ENCODE data around the gene ZDHHC13. TPM values are rescaled to one million over a fixed set of nuclear protein-coding genes. Genes with fewer than 3 reads are reported as not detected.

Gene ZDHHC13
- total and polyA plus RNA-seq, 2 of the 4 experiments (the other 2 are of a cell fraction) = 7.2 to 15.1 TPM

DNA sequence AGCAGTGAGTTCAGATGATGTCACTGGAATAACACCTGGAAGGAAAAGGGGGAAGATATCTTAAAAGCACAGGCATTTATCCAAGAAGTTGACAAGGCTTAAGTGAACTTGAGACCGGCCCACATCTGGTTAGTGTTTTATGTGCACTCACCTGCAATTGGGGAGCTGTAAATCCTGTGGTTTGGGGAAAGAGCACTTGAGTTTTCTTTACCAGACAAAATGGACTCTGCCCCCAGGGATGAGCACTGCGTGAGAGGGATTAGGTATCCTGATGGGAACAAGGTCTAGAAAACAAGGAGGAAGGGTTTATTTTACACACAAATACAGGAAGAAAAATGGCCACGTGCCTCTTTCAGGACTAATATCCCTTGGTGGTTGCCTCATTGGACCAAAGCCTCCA, 108.6 kb downstream of the ZDHHC13 start:
- no peak for ATAC-seq (ENCODE audit: low read depth)

More for the DNA sequence above, 108.6 kb downstream of the ZDHHC13 start:
- H2BK5ac ChIP-seq (ENCODE audit: low read depth, low read length, poor library complexity, severe bottlenecking) = no peak overlapping the region
- H3K27me3 ChIP-seq (ENCODE audit: control insufficient read depth, insufficient read depth, low read length) = no peaks in the 10 kb centered on the region; the same call in 1 of the 2 replicates
- no peak overlapping the region for H3K27ac ChIP-seq (ENCODE audit: insufficient read depth, low read length)
- H2AK5ac ChIP-seq (ENCODE audit: low read depth, low read length) = no peak overlapping the region
- no peak overlapping the region for H4K91ac ChIP-seq (ENCODE audit: insufficient read depth, low read depth, low read length)
- H3K18ac ChIP-seq (ENCODE audit: low read depth, low read length) = no peak overlapping the region
- CTCF ChIA-PET = no interaction called here
- whole genome bisulfite sequencing, 2 experiments (ENCODE audit: extremely low coverage in 2 of 2, insufficient read length in 1 of 2) = no CpG with 5 or more reads among the region's 3 CpGs
- H3K79me1 ChIP-seq (ENCODE audit: low read depth in 1 of 2, low read length in 2 of 2) = no peaks in the 10 kb centered on the region
- no peak overlapping the region for H3K4me2 ChIP-seq (ENCODE audit: low read depth, low read length)
- no peak overlapping the region for H2BK120ac ChIP-seq (ENCODE audit: low read depth, low read length)
- no peak overlapping the region for H3K23ac ChIP-seq (ENCODE audit: low read depth, low read length)
- POLR2A ChIA-PET (ENCODE audit: unreplicated experiment) = no interaction called here
- no peaks in the 10 kb centered on the region for H3K36me3 ChIP-seq (ENCODE audit: control insufficient read depth, insufficient read depth, low read length)
- H3K9me1 ChIP-seq (ENCODE audit: insufficient read depth, low read length) = no peaks in the 10 kb centered on the region; the same call in 1 of the 2 replicates
- no TSS peak for BruUV-seq (replicated peaks)
- intact Hi-C loops (cut with micrococcal nuclease) = no loop called here
- no peak overlapping the region for H4K8ac ChIP-seq (ENCODE audit: low read depth in 2 of 2, low read length in 2 of 2)
- H4K5ac ChIP-seq (ENCODE audit: low read depth, low read length) = no peak overlapping the region
- DNase-seq = no peak
- no peak for TF ChIP-seq FOS (IDR thresholded peaks at IDR 0.05; ENCODE audit: low read depth, low read length)
- no peak for TF ChIP-seq SMC3 (IDR thresholded peaks at IDR 0.05; ENCODE audit: low read depth, low read length)
- TF ChIP-seq, protein P1, sequence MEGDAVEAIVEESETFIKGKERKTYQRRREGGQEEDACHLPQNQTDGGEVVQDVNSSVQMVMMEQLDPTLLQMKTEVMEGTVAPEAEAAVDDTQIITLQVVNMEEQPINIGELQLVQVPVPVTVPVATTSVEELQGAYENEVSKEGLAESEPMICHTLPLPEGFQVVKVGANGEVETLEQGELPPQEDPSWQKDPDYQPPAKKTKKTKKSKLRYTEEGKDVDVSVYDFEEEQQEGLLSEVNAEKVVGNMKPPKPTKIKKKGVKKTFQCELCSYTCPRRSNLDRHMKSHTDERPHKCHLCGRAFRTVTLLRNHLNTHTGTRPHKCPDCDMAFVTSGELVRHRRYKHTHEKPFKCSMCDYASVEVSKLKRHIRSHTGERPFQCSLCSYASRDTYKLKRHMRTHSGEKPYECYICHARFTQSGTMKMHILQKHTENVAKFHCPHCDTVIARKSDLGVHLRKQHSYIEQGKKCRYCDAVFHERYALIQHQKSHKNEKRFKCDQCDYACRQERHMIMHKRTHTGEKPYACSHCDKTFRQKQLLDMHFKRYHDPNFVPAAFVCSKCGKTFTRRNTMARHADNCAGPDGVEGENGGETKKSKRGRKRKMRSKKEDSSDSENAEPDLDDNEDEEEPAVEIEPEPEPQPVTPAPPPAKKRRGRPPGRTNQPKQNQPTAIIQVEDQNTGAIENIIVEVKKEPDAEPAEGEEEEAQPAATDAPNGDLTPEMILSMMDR (conservative IDR thresholded peaks at IDR 0.05; ENCODE audit: low read depth, low read length) = no peak
- TF ChIP-seq, protein P2, sequence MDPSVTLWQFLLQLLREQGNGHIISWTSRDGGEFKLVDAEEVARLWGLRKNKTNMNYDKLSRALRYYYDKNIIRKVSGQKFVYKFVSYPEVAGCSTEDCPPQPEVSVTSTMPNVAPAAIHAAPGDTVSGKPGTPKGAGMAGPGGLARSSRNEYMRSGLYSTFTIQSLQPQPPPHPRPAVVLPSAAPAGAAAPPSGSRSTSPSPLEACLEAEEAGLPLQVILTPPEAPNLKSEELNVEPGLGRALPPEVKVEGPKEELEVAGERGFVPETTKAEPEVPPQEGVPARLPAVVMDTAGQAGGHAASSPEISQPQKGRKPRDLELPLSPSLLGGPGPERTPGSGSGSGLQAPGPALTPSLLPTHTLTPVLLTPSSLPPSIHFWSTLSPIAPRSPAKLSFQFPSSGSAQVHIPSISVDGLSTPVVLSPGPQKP (IDR thresholded peaks at IDR 0.05; ENCODE audit: borderline replicate concordance, low read depth, low read length) = no peak
- TF ChIP-seq CEBPB (IDR thresholded peaks at IDR 0.05; ENCODE audit: low read depth, low read length) = no peak
- TF ChIP-seq, protein P3, sequence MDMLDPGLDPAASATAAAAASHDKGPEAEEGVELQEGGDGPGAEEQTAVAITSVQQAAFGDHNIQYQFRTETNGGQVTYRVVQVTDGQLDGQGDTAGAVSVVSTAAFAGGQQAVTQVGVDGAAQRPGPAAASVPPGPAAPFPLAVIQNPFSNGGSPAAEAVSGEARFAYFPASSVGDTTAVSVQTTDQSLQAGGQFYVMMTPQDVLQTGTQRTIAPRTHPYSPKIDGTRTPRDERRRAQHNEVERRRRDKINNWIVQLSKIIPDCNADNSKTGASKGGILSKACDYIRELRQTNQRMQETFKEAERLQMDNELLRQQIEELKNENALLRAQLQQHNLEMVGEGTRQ (IDR thresholded peaks at IDR 0.05; ENCODE audit: low read depth, low read length) = no peak
- no peak for TF ChIP-seq BHLHE40 (IDR thresholded peaks at IDR 0.05; ENCODE audit: low read depth, low read length)
- TF ChIP-seq MAZ (IDR thresholded peaks at IDR 0.05; ENCODE audit: borderline replicate concordance, low read depth, low read length) = no peak
- TF ChIP-seq RAD21 (IDR thresholded peaks at IDR 0.05; ENCODE audit: low read length) = no peak
- TF ChIP-seq CHD1 (IDR thresholded peaks at IDR 0.05; ENCODE audit: low read depth, low read length) = no peak
- no peak for TF ChIP-seq RFX5 (IDR thresholded peaks at IDR 0.05; ENCODE audit: low read depth, low read length)
- no peak for TF ChIP-seq RCOR1 (IDR thresholded peaks at IDR 0.05; ENCODE audit: insufficient replicate concordance, low read length)
- TF ChIP-seq POLR2A (IDR thresholded peaks at IDR 0.05; ENCODE audit: low read depth, low read length) = no peak
- H2AFZ ChIP-seq (replicated peaks; ENCODE audit: low read length, poor library complexity) = no peak overlapping the region
- H3K9ac ChIP-seq (ENCODE audit: low read depth, low read length) = no peak overlapping the region
- dilution Hi-C loops (cut with HindIII; ENCODE audit: low sequenced_read_pairs, unreplicated experiment) = no loop called here
- H3K4ac ChIP-seq (ENCODE audit: low read depth, low read length) = no peak overlapping the region
- H2BK20ac ChIP-seq (ENCODE audit: low read depth, low read length) = no peak overlapping the region
- H3K9me3 ChIP-seq (ENCODE audit: control insufficient read depth, insufficient read depth, low read length) = no peaks in the 10 kb centered on the region
- H2BK15ac ChIP-seq (ENCODE audit: low read depth, low read length) = no peak overlapping the region
- H3K4me3 ChIP-seq (ENCODE audit: insufficient read depth, low read depth, low read length) = no peak overlapping the region
- H3K4me1 ChIP-seq (ENCODE audit: control insufficient read depth, insufficient read depth, low read length) = no peaks in the 10 kb centered on the region
- H2AK9ac ChIP-seq (replicated peaks; ENCODE audit: low read depth, low read length, poor library complexity) = no peak overlapping the region
- H3K14ac ChIP-seq (replicated peaks; ENCODE audit: low read depth, low read length) = no peak overlapping the region
- H4K20me1 ChIP-seq (ENCODE audit: insufficient read depth, low read length) = no peaks in the 10 kb centered on the region
- no peak overlapping the region for H3K56ac ChIP-seq (ENCODE audit: extremely low read depth, insufficient read depth, low read length)
- in situ Hi-C loops (cut with MboI; ENCODE audit: low sequenced_read_pairs) = no loop called here
